PFSK-1 (cell line): Measurements from ENCODE around the gene JHY.

Experiments used
- POLR2AphosphoS5 ChIP-seq: IDR thresholded peaks from 2 replicates; pipeline ENCODE4 v1.6.1; 2012; ENCODE audit warnings: low read depth, mild to moderate bottlenecking, control low read depth, low read length, moderate library complexity
- REST ChIP-seq, 2 experiments: IDR thresholded peaks; 2 replicates each; pipeline versions ENCODE4 v1.6.1 to v1.8.0; 2011 to 2012; ENCODE audit warnings: low read depth in 2 of 2, low read length in 2 of 2, control low read depth in 1 of 2, inconsistent platforms in 1 of 2, mild to moderate bottlenecking in 1 of 2, moderate library complexity in 1 of 2; ENCODE audit not compliant: insufficient read depth in 1 of 2

- no peak for TF ChIP-seq REST (IDR thresholded peaks at IDR 0.05; ENCODE audit: insufficient read depth in 1 of 2, low read depth in 2 of 2, low read length in 2 of 2)
- TF ChIP-seq POLR2AphosphoS5 = no peak
These were observed 11.3 kb upstream of the JHY start for GRCh38 chr11:122871302-122871701.
